Measurements from ENCODE around the gene NOL8.

Gene NOL8

DNA sequence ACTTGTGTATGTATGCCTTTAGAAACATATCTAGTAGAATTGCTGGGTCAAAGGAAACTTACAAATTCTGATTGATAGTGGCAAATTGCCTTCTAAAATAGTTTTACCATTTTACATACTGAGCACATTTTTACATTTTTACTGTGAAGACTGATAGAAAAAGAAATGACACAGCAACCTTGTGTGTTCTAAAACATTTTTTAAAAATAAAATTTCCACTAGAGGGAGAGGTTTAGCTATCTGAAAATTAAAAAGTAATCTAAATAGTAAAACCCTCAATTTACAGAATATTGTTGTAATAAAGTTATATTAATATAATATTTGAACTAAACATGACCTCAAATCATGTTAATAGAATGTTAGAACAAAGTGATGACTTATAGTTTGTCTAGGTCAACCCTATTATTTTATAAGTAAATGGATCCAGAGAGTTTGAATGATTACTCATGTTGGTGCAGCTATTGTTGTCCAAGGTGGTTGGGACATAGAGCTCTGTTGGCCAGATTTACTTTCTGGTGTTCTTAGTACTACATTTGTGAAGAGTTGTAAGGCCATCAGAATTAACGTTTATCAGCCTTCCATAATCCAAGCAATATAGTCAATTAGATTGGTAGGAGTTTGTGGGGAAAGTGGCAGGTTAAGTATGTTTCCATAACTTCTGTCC is 17.8 kb upstream of the NOL8 start:
- TF ChIP-seq, protein P1, sequence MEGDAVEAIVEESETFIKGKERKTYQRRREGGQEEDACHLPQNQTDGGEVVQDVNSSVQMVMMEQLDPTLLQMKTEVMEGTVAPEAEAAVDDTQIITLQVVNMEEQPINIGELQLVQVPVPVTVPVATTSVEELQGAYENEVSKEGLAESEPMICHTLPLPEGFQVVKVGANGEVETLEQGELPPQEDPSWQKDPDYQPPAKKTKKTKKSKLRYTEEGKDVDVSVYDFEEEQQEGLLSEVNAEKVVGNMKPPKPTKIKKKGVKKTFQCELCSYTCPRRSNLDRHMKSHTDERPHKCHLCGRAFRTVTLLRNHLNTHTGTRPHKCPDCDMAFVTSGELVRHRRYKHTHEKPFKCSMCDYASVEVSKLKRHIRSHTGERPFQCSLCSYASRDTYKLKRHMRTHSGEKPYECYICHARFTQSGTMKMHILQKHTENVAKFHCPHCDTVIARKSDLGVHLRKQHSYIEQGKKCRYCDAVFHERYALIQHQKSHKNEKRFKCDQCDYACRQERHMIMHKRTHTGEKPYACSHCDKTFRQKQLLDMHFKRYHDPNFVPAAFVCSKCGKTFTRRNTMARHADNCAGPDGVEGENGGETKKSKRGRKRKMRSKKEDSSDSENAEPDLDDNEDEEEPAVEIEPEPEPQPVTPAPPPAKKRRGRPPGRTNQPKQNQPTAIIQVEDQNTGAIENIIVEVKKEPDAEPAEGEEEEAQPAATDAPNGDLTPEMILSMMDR (IDR thresholded peaks at IDR 0.05; ENCODE audit: borderline replicate concordance, extremely low read depth, low read length, poor library complexity, severe bottlenecking), result no peak
- no peak for ATAC-seq (ENCODE audit: insufficient read depth, low read depth)
- no peak for DNase-seq

DNA sequence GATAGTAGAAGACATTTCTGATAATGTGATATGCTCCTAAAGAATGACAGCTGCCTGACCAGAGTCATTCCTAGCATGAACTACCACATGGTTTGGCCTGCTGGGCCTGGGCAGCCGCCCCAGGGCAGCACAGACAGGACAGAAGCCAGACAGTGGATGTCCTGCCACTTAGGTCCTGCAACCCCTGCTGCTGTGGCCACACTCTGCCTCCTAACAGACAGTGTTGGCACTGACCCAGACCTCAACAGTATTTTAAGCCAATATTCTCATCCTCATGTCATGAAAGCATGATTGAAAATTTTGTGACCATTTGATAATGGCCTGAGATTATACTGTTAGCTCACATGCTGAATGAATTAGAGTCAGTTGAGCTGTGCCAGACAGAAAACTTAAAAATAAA is 16.4 kb upstream of the NOL8 start:
- Histone ChIP-seq H3K4me3 (ENCODE audit: low read depth in 1 of 2, low read length in 2 of 2) (no peak overlapping the region), H3K36me3 (ENCODE audit: insufficient read depth, low read length) (peaks cover 58% of the 10 kb centered on the region), H3K27ac (ENCODE audit: low read length) (no peak overlapping the region), H3K79me2 (ENCODE audit: insufficient read depth, low read length) (no peaks in the 10 kb centered on the region), H4K20me1 (ENCODE audit: insufficient read depth, low read length) (no peaks in the 10 kb centered on the region), H3K9me3 (ENCODE audit: insufficient read depth, low read length, severe bottlenecking) (no peaks in the 10 kb centered on the region), H3K27me3 (ENCODE audit: insufficient read depth, low read length, poor library complexity) (no peaks in the 10 kb centered on the region), H3K4me2 (ENCODE audit: insufficient read depth, low read length) (no peak overlapping the region), H3K9ac (ENCODE audit: low read depth, low read length) (no peak overlapping the region), H2AFZ (ENCODE audit: low read depth, low read length) (no peak overlapping the region), H3K4me1 (ENCODE audit: insufficient read depth, low read length) (no peaks in the 10 kb centered on the region)
- DNase-seq, result no peak
- no peak for ATAC-seq (ENCODE audit: insufficient read depth, low read depth)
- no peak for TF ChIP-seq EZH2 (IDR thresholded peaks at IDR 0.05; ENCODE audit: borderline replicate concordance, low read depth, low read length, severe bottlenecking)
- TF ChIP-seq, protein P1 (IDR thresholded peaks at IDR 0.05; ENCODE audit: borderline replicate concordance, extremely low read depth, low read length, poor library complexity, severe bottlenecking), result no peak

More for the DNA sequence above, 17.8 kb upstream of the NOL8 start:
- peaks cover 52% of the 10 kb centered on the region for H3K36me3 ChIP-seq (ENCODE audit: insufficient read depth, low read length)
- no peak overlapping the region for H3K4me2 ChIP-seq (ENCODE audit: insufficient read depth, low read length)
- H3K4me1 ChIP-seq (ENCODE audit: insufficient read depth, low read length), result no peaks in the 10 kb centered on the region
- H4K20me1 ChIP-seq (ENCODE audit: insufficient read depth, low read length), result no peaks in the 10 kb centered on the region
- no peaks in the 10 kb centered on the region for H3K79me2 ChIP-seq (ENCODE audit: insufficient read depth, low read length)
- no peak overlapping the region for H3K27ac ChIP-seq (ENCODE audit: low read length)
- no peak overlapping the region for H2AFZ ChIP-seq (ENCODE audit: low read depth, low read length)
- no peaks in the 10 kb centered on the region for H3K9me3 ChIP-seq (ENCODE audit: insufficient read depth, low read length, severe bottlenecking)
- H3K27me3 ChIP-seq (ENCODE audit: insufficient read depth, low read length, poor library complexity), result no peaks in the 10 kb centered on the region
- no peak overlapping the region for H3K9ac ChIP-seq (ENCODE audit: low read depth, low read length)
- H3K4me3 ChIP-seq (ENCODE audit: low read depth in 1 of 2, low read length in 2 of 2), result no peak overlapping the region

DNA sequence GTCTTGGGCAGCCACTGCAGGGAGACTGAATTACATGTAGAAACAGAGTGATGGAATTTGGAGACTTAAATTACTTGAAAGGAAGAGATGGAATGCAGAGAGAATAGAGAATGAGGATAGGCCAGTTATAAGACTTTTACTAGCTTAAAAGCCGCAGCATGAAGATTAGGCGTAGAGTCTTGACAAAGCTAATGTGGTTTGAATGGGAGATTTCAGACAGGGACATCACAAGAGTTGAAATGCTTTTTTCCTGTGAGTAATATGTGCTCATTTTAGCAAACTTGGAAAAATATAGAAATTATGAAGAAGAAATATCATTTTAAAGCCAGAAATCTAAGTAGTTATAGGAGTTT is 8.1 kb upstream of the NOL8 start:
- H4K20me1 ChIP-seq (ENCODE audit: insufficient read depth, low read length), result no peaks in the 10 kb centered on the region
- no peak overlapping the region for H3K4me2 ChIP-seq (ENCODE audit: insufficient read depth, low read length)
- no peak for TF ChIP-seq EZH2 (IDR thresholded peaks at IDR 0.05; ENCODE audit: borderline replicate concordance, low read depth, low read length, severe bottlenecking)
- TF ChIP-seq, protein P1 (IDR thresholded peaks at IDR 0.05; ENCODE audit: borderline replicate concordance, extremely low read depth, low read length, poor library complexity, severe bottlenecking), result no peak
- DNase-seq (no peak), ATAC-seq (ENCODE audit: insufficient read depth, low read depth) (no peak)
- H3K36me3 ChIP-seq (ENCODE audit: insufficient read depth, low read length), result peaks cover 47% of the 10 kb centered on the region
- H3K9me3 ChIP-seq (ENCODE audit: insufficient read depth, low read length, severe bottlenecking), result no peaks in the 10 kb centered on the region
- peaks cover 33% of the 10 kb centered on the region for H3K79me2 ChIP-seq (ENCODE audit: insufficient read depth, low read length)
- no peak overlapping the region for H3K4me3 ChIP-seq (ENCODE audit: low read depth in 1 of 2, low read length in 2 of 2)
- H3K27me3 ChIP-seq (ENCODE audit: insufficient read depth, low read length, poor library complexity), result no peaks in the 10 kb centered on the region
- H2AFZ ChIP-seq (ENCODE audit: low read depth, low read length), result no peak overlapping the region
- H3K9ac ChIP-seq (ENCODE audit: low read depth, low read length), result no peak overlapping the region
- no peak overlapping the region for H3K27ac ChIP-seq (ENCODE audit: low read length)
- H3K4me1 ChIP-seq (ENCODE audit: insufficient read depth, low read length), result peaks cover under 1% of the 10 kb centered on the region; the same call in 1 of the 2 replicates

All from DND-41 (cell line).